ENCODE measurements around the gene ERO1B.

DNA sequence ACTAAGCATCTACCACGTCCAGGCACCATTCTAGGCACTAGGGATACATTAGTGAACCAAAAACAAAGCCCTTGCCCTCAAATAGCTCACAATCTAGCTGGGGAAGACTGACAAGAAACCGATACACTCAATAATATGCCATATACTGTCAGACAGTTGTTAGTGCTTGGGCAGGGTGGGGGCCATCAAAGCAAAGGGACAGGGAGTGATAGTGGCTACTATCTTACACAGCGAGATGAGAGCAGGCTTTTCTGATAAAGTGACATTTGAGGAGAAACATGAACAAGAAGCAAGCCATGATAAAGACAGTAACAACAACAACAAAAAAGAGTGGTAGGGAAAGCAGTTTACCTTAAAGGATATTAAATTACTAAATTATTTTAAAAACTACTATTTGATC, 41.1 kb downstream of the ERO1B start:
- no peak for TF ChIP-seq TAF1 (IDR thresholded peaks at IDR 0.05; ENCODE audit: low read depth)
- TF ChIP-seq EGR1 (IDR thresholded peaks at IDR 0.05), result no peak
- TF ChIP-seq, protein P1, sequence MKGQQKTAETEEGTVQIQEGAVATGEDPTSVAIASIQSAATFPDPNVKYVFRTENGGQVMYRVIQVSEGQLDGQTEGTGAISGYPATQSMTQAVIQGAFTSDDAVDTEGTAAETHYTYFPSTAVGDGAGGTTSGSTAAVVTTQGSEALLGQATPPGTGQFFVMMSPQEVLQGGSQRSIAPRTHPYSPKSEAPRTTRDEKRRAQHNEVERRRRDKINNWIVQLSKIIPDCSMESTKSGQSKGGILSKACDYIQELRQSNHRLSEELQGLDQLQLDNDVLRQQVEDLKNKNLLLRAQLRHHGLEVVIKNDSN (IDR thresholded peaks at IDR 0.05), result no peak
- no peak for TF ChIP-seq CREB1 (IDR thresholded peaks at IDR 0.05; ENCODE audit: low read depth)
- TF ChIP-seq RAD21 (IDR thresholded peaks at IDR 0.05; ENCODE audit: low read depth), result no peak

Data from Ishikawa (cell line).